ENCODE measurements around the gene OR4N2. TPM values are rescaled to one million over a fixed set of nuclear protein-coding genes. Genes with fewer than 3 reads are reported as not detected.

Gene OR4N2
- total RNA-seq, result not detected in 2 replicates

DNA sequence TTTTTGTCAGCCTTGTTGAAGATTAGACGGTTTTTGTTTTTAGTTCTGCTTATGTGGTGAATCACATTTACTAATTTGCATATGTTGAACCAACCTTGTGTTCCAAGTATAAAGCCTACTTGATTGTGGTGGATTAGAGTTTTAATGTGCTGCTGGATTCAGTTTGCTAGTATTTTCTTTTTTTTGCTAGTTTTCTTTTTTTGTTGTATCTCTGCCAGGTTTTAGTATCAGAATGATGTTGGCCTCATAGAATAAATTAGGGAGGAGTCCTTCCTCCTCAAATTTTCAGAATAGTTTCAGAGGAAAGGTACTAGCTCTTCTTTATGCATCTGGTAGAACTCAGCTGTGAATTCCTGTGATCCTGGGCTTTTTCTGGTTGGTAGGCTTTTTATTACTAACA is at the start of gene OR4N2:
TSS of gene OR4N2 (plus strand) at position 301 of the 400 bp plus-strand sequence. CDS start 23,679 bp downstream, outside the sequence.

GRCh38 chr14:19773204-19773603 is 30.4 kb upstream of the OR4N2 start, which contains the start of gene OR4M1:
Gene OR4M1, plus strand, starts transcription at chr14:19773504. Its CDS starts 6,819 bp downstream, at chr14:19780323.

GRCh38 chr14:19874842-19875241 is 71.3 kb downstream of the OR4N2 start, which contains the start of gene OR4K2:
Gene OR4K2, plus strand, starts transcription at chr14:19875142. Its CDS starts 1,126 bp downstream, at chr14:19876268.

Other genes starting within 250 kb of the OR4N2 start
- not detected in 2 replicates for gene OR11H2, start 89.9 kb upstream of the OR4N2 start, total RNA-seq
- gene OR4Q3, start 60.2 kb upstream of the OR4N2 start, total RNA-seq, result not detected in 2 replicates
- gene OR4M1, start 30.3 kb upstream of the OR4N2 start, total RNA-seq, result not detected in 2 replicates
- gene OR4K2, start 71.4 kb downstream of the OR4N2 start, total RNA-seq, result not detected in 2 replicates
- gene OR4K5, start 116.8 kb downstream of the OR4N2 start, total RNA-seq, result not detected in 2 replicates
- not detected in 2 replicates for gene OR4K1, start 127.1 kb downstream of the OR4N2 start, total RNA-seq
- not detected in 2 replicates for gene OR4K15, start 171.8 kb downstream of the OR4N2 start, total RNA-seq
- not detected in 2 replicates for gene OR4Q2, start 198.4 kb downstream of the OR4N2 start, total RNA-seq
- not detected in 2 replicates for gene OR4K14, start 215.5 kb downstream of the OR4N2 start, total RNA-seq
- gene OR4K13, start 232.3 kb downstream of the OR4N2 start, total RNA-seq, result not detected in 2 replicates

Measured in smooth muscle cell of the umbilical artery (primary cell).